Activated T-helper 9 cell treated with anti-CD3 and anti-CD28 coated beads, Interleukin-2, amount 50 U/mL, for 16 hours (primary cell): ENCODE results near the gene IFITM10.

ENCODE experiments used
- DNase-seq: peaks from one replicate; pipeline ENCODE4 v3.0.0-alpha.2; 2020; ENCODE audit warnings: low read depth

The IFITM10 gene

DNA sequence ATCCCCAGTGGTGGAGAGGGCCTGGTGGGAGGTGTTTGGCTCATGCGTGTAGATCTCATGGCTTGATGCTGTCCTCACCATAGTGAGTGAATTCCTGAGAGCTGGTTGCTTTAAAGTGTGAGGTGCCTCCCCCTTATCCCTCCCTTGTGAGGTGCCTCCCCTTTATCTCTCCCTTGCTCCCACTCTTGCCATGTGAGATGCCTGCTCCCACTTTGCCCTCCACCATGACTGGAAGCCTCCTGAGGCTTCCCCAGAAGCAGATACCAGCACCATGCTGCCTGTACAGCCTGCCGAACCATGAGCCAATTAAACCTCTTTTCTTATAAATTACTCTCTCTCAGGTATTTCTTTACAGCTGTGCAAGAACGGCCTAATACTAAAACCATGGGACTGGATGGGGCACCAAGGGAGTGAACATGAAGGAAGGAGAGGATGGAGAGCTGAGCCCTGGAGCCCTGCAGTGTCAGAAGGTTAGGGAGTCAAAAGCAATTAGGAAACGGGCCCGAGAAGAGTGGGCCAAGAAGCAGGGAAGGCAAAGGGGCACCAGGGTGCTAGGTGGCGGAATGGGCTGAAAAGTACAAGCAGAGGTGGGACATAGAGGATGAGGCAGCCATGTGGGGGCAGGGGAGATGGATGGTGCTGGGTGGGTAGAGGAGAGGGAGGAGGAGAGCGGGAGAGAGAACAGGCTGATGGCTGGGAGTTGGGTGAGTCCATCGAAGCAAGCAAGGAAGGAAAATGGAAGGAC is 9.4 kb downstream of the IFITM10 start:
- DNase-seq = no peak

DNA sequence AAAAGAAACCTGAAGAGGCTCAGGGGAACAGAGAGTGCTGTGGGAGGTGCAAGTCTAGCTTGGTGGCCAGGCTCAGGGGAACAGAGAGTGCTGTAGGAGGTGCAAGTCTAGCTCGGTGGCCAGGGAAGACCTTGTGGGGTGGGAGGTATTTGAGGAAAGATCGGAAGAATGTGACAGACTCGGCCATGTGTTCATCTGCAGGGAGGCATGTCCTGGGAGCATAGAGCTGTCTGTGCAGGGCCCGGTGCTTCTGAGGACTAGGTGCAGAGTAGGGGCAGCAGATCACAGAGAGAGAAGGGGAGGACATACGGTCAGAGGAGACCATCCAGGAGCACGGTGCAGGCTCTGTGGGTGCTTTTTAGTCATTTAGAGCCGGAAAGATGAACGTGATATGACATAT is 10.8 kb downstream of the IFITM10 start:
- no peak for DNase-seq

DNA sequence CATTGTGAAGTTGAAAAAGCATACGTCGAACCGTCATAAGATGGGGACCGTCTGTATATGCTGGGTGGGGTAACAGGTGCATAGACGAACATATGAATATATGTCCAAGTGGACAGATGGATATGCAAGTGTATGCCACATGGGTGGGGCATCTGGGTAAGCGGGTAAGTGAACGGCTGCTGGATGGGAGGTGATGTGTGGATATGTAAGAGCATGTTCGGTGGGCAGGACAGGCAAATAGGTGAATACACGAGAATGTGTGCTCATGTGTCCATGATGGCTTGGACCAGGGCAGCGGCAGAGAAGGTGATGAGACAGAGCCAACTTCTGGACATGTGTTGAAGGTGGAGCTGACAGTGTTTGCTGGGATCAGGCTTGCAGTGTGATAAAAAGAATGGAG is 12.0 kb downstream of the IFITM10 start:
- no peak for DNase-seq

DNA sequence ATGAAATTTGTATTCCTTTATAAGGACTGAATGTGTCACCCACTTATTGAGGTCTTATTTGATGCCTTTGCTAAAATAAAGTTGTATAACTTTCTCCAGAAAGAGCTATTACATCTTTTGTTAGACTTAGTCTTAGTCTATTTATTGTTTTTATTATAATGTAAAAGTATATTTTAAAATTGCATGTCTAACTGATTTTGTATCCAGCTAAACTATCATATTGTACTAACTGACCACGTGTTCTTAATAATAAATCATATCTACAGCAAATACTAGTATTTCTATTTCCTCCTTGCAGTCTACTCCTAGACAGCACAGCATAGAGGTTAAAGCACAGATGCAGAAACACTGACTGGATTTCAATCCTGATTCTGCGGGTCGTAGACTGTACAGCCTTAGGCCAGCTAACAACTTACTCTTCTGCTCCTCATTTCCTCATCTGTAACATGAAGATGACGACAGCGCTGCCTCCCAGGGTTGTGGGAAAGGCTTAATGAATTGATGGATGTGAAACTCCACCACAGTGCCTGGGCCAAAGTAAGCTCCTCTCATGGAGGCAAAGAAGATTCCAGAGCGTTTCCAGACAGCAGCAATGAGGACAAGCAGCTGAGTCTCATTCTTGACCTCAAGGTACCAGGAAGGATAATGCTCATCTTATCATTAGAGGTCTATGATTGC is 13.2 kb downstream of the IFITM10 start:
- no peak for DNase-seq

DNA sequence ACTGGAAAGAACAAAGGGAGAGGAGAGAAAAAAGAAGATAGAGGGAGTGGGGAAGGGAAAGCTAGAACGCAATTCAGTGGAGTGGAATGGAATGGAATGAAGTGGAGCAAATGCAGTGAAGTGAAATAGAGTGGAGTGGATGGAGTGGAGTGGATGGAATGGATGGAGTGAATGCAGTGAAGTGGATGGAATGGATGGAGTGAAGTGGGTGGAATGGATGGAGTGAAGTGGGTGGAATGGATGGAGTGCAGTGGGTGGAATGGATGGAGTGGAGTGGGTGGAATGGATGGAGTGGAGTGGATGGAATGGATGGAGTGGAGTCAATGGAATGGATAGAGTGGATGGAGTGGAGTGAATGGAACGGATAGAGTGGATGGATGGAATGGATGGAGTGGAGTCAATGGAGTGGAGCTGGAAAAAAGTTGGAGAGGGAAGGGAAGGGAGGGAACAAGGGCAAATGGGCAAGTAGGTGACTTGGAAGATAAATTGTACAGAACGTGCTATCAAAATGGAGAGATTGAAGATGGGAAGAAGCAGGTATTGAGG is 13.9 kb downstream of the IFITM10 start:
- DNase-seq = no peak

DNA sequence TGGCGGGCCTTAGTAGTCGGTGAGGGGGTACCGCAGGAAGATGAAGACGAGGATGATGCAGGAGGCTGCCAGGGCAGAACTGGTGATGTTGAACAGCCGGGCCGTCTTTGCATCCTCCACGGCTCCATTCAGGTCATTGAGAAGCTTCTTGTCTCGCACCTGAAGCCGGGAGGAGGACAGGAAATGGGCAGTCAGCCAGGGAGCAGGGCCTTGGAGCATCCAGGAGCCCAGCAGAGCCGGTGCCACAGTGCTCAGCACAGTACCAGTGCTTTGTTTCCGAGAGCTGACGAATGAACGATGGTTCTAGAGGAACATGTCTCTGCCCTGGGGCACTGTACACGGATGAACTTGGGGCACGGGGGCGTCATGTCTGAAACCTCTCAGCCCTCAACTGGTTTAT is 15.1 kb downstream of the IFITM10 start:
- no peak for DNase-seq

DNA sequence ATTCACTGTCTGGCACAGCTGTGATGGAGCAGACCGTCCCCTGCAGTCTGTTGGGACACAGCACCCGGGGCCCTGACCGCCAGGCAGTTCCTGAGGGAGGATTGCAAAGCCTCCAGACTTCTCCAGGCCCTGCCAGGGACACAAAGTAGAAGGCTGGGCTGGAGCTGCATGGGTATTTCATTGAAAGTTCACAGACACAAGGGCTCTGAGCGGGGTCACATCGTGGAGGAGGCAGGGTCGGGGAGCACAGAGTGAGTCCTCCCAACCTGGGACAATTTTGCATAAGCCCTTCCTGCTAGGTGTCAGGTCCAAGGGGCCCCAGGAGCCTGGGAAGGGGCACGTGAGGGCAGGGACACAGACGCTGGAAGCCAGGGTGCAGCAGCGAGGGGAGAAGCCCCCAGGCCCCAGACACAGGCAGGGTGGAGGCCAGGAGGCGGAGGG is 15.7 kb downstream of the IFITM10 start:
- no peak for DNase-seq

DNA sequence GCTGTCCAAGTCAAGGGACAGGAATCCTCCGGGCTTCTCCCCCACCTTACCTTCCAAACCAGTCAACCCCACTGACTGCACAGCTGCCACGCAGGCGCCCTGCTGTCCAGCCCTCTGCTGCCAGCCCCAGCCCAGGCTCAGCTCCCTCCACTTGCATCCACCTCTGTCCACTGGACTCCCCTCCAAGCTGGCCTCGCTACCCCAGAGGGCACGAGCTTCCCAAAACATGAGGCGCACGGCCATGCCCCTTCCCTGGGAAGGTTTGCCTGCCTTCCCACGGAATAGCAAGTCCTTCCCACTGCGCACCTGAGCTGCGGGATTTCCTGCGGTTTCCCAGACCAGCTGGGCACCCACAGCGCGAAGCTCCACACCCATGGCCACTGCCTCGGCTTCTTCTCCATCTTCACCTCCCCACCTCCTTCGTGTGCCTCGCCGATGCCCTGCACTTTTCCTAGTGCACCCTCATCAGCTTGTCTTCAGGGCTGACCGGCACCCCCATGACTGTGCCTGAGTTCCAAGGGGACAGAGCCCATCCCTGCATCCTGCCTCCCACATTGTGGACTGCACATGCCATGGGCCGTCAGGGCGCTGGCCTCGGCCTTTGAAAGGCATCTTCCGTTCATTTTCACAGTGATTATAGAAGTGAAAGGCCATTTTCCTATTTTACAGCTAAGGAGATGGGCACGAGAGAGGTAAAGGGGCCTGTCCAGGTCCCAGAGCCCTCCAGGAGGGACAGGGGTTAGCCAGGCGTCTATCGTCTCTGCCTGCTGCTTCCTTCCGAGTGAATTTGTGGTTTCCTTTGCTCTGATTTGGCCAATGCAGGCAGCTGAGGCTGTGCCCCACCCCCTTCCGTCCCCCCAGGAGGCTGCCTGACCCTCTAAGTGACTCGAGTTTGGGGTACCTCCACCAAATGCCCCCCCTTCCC is 16.4 kb downstream of the IFITM10 start:
- DNase-seq = no peak

DNA sequence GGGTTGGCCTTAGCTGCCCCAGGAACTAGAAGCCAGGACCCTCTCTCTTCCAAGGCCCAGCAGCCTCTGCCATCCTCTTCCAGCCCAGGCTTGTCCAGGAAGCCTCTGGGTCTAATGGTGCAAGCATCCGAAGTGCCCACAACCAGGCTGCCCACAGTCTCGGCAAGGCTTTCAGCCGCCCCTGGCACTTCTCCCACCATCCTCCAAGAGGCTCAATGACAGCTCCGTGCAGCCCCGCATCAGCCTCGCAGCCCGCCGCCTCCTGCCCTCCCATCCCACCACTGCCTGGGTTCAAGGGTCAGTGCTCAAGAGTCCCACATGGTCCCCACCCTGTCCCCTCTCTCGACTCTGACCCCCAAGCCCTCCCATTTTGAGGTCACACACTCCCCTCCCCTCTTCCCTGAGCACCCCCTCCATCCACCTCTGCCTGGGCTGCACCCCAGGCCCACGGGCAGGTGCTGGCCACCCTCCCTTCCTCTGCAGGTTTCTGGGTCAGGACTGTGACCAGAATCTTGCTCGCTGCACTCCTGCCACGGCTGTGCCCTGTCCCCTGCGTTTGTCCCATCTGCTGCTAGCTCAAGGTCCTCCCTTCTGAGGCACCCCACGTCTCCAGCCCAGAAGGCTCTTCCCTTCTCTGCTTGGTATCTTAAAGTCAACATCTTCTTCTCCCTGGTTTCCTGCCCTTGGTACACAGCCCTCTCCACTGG is 17.2 kb downstream of the IFITM10 start:
- DNase-seq = no peak

DNA sequence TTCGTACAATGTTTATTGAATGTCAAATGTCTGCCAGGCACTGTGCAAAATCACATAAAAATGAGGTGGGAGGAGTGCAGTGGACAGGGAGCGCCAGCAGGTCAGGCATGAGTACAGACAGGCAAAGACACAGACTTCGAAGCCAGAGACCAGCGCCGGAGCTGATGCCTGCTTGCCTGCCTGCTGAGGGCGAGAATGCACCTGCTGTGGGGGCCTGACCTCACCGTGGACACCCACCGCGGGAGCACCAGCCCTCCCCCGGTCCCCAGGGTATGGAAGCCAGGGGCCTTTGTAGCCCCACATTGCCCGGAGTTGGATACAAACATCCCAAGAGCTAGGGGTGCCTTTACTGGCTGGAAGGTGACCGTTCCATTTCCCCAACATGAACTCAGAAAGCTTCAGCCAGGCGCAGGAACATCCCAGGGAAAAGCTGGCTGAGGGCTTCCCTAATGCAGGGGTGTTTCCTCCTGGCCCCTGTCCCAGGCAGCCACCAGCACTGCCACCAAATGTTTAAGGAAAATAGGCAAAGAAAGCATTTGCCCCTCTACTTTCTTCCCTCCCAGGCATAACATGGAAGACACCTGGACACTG is 17.9 kb downstream of the IFITM10 start:
- DNase-seq = no peak

DNA sequence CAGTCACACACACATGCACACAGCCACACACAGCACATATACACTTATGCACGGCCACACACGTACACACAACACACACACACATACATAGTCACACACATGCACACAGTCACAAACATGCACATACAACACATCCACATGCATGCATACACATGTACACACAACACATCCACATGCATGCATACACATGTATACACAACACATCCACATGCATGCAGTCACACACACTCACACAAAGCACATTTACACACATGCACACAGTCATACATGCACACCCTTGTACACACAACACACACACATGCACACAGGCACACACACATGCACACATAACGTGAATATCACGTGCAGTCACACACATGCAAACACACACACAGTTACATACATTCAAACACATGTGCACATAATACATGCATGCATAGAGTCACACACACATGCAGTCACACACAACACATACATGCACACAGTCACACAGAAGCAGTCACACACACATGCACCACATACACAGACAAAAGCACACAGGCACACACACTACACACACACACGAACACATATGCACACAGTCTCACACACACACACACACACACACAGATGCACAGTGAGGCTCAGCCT is 18.8 kb downstream of the IFITM10 start:
- no peak for DNase-seq

DNA sequence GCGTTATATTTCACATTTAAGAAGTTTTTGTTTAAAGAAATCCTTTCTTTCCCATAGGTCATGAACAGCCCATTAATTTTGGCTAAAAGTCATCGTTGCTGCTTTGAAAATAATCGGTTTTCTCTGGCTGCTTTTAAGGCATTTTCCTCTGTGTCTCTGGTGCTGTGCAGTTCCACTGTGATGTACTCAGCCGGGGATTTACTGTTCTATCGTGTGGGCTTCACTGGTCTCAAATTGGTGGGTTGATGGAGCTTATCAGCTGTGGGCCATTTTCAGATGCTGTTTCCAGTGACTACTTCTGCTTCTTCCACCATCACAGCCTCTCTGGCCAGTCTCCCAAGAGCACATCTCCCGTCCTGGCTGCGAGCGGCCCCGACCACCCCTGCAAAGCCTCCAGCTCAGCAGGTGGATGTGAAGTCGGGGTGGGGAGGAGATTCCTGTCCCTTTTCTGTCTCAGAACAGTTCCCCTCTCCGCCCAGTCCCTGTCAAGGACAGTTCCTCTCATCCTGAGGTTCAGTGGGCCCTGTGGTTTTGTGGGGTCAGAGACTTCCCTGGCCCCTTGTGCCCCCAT is 20.3 kb downstream of the IFITM10 start:
- DNase-seq = no peak

DNA sequence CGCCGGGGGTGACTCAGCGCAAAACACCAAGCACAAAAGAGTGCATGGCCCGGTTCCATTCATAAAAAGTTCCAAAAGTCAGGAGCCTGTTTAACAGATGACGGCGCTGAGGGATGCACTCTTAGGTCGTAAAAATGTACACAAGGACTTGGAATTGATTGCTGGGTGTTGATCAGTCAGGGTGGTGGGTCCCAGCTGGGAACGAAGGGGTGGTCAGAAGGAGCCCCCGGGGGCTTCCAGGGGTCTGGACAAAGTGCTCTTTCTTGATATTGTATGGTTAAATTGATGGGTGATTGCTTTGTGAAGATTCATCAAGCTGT is 20.7 kb downstream of the IFITM10 start:
- no peak for DNase-seq

DNA sequence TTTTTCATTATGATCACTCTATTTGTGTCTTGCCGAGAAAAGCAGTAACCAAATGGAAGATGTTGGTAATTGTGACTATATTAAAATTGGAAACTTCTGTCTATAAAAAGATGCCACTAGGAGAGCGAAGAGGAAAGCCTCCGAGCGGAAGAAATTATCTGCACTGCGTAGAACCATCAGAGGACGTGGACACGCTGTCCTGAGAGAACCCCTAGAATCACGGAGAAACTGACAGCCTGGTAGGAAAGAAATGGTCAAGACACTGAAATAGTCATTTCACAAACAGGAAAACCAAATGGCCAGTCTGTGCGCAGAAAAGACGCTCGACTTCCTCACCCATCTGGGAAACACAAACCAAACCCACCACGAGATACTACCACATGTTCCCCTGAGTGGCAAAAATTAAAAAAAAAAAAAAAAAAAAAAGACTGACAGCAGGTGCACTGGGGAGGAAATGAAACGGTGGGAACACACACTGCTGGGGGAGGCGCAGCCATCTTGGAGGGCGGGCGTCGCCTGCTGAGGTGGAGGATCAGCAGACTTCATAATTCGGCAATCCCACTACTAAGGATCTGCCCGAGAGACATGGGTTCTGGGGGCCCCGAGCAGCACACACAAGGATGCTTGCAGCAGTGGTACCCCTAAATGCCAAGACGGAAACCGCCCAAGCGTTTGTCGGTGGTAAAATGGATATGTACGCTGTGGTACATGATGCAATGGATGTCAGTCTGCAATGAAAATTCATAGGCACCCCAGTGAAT is 21.3 kb downstream of the IFITM10 start:
- DNase-seq = no peak

DNA sequence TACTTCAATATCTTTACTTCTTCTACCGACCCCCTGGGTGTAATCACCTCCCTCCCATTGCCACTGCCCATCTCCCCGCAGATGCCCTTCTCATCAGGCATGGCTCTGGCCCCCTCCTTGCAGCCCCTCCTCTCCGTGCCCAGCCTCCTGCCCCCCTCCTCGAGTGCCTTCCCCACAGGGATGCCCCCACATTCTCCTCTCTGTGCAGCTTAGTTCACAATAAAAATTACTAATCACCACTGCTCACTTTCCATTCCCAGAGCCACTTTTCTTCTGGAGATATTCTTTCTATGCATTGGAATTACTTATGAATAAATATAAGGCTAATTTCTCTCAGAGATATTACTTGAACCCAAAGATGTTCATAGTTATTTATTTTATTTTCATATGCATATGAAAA is 22.1 kb downstream of the IFITM10 start:
- DNase-seq = no peak

DNA sequence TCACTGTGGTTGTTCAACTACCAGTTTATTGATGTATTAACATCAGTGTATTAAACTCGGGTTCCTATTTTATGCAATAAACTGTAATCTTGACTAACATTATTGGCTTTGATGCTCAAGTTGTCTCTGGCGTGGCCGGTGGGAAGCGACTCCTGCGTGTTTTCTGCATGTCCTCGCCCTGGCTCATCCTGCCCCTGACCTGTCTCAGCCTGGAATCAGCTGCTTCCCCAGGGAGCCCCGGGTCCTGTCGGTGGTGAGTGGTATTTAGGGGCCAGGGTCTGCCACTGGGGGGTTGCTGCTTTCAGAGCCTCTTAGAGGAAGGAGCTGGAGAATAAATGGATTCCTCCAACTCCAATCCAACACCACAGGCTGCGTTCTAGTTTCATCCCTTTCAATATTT is 22.5 kb downstream of the IFITM10 start:
- DNase-seq = no peak

DNA sequence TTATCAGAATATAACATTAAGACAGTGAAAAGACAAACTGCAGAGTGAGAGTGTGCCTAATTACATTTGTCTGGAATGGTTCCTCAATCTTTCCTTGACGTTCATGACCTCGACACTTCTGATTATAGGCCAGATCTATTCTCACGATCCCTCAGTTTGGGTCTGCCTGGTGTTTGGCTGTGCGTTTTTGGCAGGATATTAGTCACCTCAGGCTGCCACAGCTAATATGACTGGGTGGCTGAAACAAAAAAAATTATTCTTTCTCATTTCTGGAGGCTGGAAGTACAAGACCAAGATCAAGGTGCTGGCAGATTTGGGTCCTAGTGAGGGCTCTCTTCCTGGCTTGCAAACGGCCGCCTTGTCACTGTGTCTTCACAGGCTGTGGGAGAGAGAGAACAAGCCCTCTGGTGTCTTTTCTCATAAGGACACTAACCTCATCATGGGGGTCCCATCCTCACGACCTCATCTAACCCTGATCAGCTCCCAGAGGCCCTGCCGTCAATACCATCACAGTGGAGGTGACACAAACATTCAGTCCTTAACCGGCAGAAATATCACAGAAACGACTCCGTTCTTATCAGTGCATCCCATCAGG is 23.2 kb downstream of the IFITM10 start:
- DNase-seq = no peak

DNA sequence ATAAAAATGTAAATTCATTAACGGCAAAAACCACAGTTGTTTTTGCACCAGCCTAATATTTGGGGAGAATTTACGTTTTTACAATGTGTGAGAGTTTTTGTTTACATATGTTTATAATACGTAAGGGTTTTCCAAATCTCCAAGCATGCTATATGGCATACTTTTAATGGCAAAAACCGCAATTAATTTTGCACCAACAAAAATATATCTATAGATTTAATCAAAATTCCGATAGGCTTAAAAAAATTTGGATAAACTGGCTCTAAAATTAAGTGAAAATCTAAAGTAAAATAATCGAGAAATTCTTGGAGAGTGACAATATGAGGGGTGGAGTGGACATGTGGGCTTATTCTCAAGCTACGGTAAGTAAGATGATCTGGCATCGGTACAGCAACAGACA is 30.6 kb downstream of the IFITM10 start:
- DNase-seq = no peak

DNA sequence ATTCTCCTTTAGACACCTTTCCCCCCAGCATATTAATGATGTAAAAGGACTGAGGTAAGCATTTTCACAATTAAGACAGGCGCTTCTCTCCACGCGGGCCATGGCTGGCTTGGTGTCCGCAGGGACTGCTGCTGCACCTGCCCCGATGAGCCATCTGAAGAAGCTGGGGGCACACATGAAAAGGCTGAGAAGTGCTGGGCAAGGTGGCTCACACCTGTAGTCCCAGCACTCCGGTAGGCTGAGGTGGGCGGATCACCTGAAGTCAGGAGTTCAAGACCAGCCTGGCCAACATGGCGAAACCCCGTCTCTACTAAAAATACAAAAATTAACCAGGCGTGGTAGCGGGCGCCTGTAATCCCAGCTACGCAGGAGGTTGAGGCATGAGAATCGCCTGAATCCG is 32.1 kb downstream of the IFITM10 start:
- DNase-seq = no peak

DNA sequence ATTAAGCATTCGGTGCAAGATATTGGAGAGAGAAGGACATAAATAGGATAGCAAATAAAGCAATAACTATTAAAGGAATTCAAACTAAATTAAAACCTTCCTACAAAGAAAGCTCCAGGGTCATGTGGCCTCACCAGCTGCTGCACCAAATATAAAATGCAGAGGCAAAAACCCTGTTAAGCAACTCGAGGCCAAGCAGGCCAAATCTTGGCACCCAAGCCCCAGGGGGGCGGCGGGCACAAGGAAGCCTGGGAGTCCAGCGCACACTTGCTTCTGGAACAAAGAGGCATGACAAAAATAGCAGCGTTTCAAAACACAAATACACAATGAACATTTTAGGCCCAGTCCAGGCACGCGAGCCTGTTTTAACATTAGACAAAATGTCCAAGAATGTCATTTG is 32.6 kb downstream of the IFITM10 start:
- DNase-seq = no peak
